MCF 10A (cell line): ENCODE results near the gene TENT4B. TPM values are rescaled to one million over a fixed set of nuclear protein-coding genes. Genes with fewer than 3 reads are reported as not detected.

Experiments used
- BruUV-seq: library from RNA; stranded (reverse); fragments of 400-500 nt; replicated peaks from 2 replicates; lab custom pipeline; 2021; lab: Mats Ljungman, UMichigan
- CTCF ChIA-PET: fragments of 300-600 bp; sonication (Branson Sonifier 250); formaldehyde crosslinking; extraction: SDS; loops from one replicate; lab custom pipeline; 2021; ENCODE audit warnings: antibody characterized with exemption, inconsistent platforms; lab: Yijun Ruan, JAX
- POLR2A ChIA-PET: fragments of 300-600, 350-650 bp; sonication (Branson Sonifier 250); formaldehyde crosslinking; extraction: SDS; loops from one replicate; lab custom pipeline; 2020; ENCODE audit warnings: antibody characterized with exemption, inconsistent platforms; lab: Yijun Ruan, JAX
- DNase-seq: peaks from one replicate; pipeline ENCODE4 v3.0.0-alpha.2; 2018; ENCODE audit not compliant: unreplicated experiment
- H3K27ac Mint-ChIP-seq: one replicate; pipeline ENCODE4 v1.8.0; 2022; ENCODE audit warnings: mild to moderate bottlenecking, low read depth, mixed read lengths; ENCODE audit not compliant: unreplicated experiment
- H3K27me3 Mint-ChIP-seq: one replicate; pipeline ENCODE4 v1.8.0; 2022; ENCODE audit warnings: mixed read lengths; ENCODE audit not compliant: insufficient read depth, unreplicated experiment
- H3K36me3 Mint-ChIP-seq: one replicate; pipeline ENCODE4 v1.8.0; 2022; ENCODE audit warnings: mild to moderate bottlenecking, moderate library complexity, mixed read lengths; ENCODE audit not compliant: insufficient read depth, unreplicated experiment
- H3K4me1 Mint-ChIP-seq: one replicate; pipeline ENCODE4 v1.8.0; 2022; ENCODE audit warnings: mixed read lengths; ENCODE audit not compliant: insufficient read depth, unreplicated experiment
- H3K4me3 Mint-ChIP-seq: one replicate; pipeline ENCODE4 v1.8.0; 2022; ENCODE audit warnings: mild to moderate bottlenecking, moderate library complexity, mixed read lengths; ENCODE audit not compliant: unreplicated experiment
- H3K9me3 Mint-ChIP-seq: one replicate; pipeline ENCODE4 v1.8.0; 2022; ENCODE audit warnings: mixed read lengths; ENCODE audit not compliant: unreplicated experiment
- CTCF ChIP-seq: fragments of 200-600 bp; IDR thresholded peaks from one replicate; pipeline ENCODE4 v1.8.0; 2022; ENCODE audit warnings: antibody characterized with exemption, mild to moderate bottlenecking; ENCODE audit not compliant: unreplicated experiment
- intact Hi-C: fragments of 100-400 bp; cut with micrococcal nuclease; formaldehyde crosslinking; loops from 2 replicates; pipeline ENCODE4 v1.14.1; 2022
- total RNA-seq: library from RNA; stranded (reverse); gene quantifications from 2 replicates; pipeline ENCODE4 v1.2.3, GENCODE V29; 2022

The TENT4B gene
- total RNA-seq, 1 experiment from 2014 or later: 12.1 TPM

DNA sequence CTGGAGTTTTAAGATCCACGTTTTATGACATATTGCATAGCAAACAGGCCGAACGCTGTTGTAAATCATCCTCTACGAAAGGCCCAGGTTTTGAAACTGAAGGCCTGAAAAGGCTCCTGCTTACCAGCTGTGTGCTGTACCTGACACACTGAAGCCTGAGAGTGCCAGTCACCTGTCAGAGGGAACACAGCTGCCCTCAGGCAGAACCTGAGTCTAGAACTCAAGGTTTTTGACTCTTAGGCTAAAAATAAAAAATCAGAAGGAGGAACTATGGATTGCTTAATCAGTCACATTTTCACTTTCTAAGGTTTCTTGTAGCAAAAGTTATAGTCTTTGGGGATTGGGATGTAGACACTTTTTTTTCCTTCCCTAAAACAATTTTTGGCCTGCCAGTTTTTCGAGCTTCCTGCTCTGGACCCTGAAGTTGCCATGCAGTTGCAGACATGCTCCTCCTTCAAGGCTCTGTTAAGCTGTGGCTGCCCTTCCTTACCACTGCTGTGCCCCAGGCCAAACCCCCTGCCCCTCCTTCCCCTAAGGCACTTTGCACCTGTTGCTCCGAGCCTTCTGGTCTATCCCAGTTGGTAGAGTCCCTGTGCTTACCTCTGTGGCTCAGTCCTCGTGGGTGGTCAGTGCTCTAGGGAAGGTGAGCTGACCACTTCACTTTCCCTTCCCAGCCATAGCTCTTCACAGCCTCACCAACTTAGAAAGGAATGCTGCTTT lies 56.6 kb downstream of the TENT4B start:
- peak overlapping the region; percentile 11 for H3K4me3 Mint-ChIP-seq
- no peaks in the 10 kb centered on the region for H3K9me3 Mint-ChIP-seq
- DNase-seq: no peak
- H3K27ac Mint-ChIP-seq: peak overlapping the region; percentile 65
- POLR2A ChIA-PET: interaction anchor here (0.7 to 1.9 kb wide), 7 partner anchors 13 to 185 kb away, joined by 3 to 18 read pairs (median 4); partner anchors contain the start of gene CNEP1R1
- peaks cover 39% of the 10 kb centered on the region for H3K4me1 Mint-ChIP-seq
- H3K36me3 Mint-ChIP-seq: peaks cover 29% of the 10 kb centered on the region
- CTCF ChIA-PET: interaction anchor here (0.6 to 5.7 kb wide), 31 partner anchors 9 to 1625 kb away, joined by 3 to 61 read pairs (median 5); partner anchors contain the start of genes CNEP1R1 and HEATR3
- no peak for TF ChIP-seq CTCF
- H3K27me3 Mint-ChIP-seq: no peaks in the 10 kb centered on the region
- intact Hi-C loops: loop anchor here (1.0 to 5.0 kb wide), 4 partner anchors 55 to 598 kb away; partner anchors contain the start of gene CNEP1R1
- BruUV-seq: no TSS peak

GRCh38 chr16:50210266-50211038 lies 57.3 kb downstream of the TENT4B start:
- Mint-ChIP-seq H3K9me3 (no peaks in the 10 kb centered on the region), H3K27ac (peak overlapping the region; percentile 65), H3K36me3 (peaks cover 30% of the 10 kb centered on the region), H3K4me3 (no peak overlapping the region), H3K4me1 (peaks cover 32% of the 10 kb centered on the region), H3K27me3 (no peaks in the 10 kb centered on the region)
- intact Hi-C loops: loop anchor here (1.0 to 5.0 kb wide), 4 partner anchors 56 to 597 kb away; partner anchors contain the start of gene CNEP1R1
- DNase-seq: peak; percentile 72
- TF ChIP-seq CTCF: peak; percentile 68
- no TSS peak for BruUV-seq
- ChIA-PET CTCF (interaction anchor here (0.6 to 5.7 kb wide), 37 partner anchors 9 to 1626 kb away, joined by 3 to 61 read pairs (median 4); partner anchors contain the start of genes CNEP1R1 and HEATR3), POLR2A (interaction anchor here (0.9 to 1.9 kb wide), 5 partner anchors 13 to 185 kb away, joined by 3 to 18 read pairs (median 5); partner anchors contain the start of gene CNEP1R1)

DNA sequence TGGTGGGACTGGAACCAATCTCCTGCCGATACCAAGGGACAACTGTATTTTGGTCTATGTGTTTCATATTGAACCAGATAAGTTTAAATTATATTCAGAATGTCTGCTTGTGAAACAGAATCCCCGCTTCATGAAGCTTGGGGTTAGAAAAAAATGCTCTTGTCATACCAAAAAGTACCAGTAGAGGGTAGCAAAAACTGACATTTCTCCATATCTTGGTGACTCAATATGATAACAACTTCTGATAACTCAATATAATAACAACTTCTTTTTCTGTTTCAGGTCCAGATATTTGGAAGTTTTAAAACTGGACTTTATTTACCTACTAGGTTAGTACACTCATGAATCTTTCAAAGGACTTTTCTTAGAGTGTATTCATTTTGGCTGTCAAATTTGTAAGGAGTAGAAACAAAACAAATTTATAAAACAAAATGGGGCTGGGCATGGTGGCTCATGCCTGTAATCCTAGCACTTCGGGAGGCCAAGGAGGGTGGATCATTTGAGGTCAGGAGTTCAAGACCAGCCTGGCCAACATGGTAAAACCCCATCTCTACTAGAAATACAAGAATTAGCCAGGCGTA lies 60.9 kb downstream of the TENT4B start:
- CTCF ChIA-PET: interaction anchor here (0.6 to 1.8 kb wide), 8 partner anchors 12 to 341 kb away, joined by 3 to 5 read pairs (median 3); partner anchors contain the start of gene CNEP1R1
- POLR2A ChIA-PET: interaction anchor here (1.0 to 1.5 kb wide), 2 partner anchors 17 to 189 kb away, joined by 3 to 6 read pairs; partner anchors contain the start of gene CNEP1R1
- Mint-ChIP-seq H3K27ac (no peak overlapping the region), H3K36me3 (peaks cover 60% of the 10 kb centered on the region), H3K4me1 (peaks cover 16% of the 10 kb centered on the region), H3K9me3 (no peaks in the 10 kb centered on the region), H3K27me3 (no peaks in the 10 kb centered on the region), H3K4me3 (no peak overlapping the region)
- DNase-seq: peak; percentile 65
- intact Hi-C loops: loop anchor here (1.0 to 5.0 kb wide), 3 partner anchors 141 to 593 kb away; no protein-coding TSS in a partner anchor
- peak; percentile 65 for TF ChIP-seq CTCF
- no TSS peak for BruUV-seq
